ENCODE data around the gene KCNAB1. TPM values are rescaled to one million over a fixed set of nuclear protein-coding genes. Genes with fewer than 3 reads are reported as not detected.

The KCNAB1 gene
- total and polyA plus RNA-seq, 2 of the 8 experiments (the other 6 are each of a cell fraction or from before 2014, with no cell fraction given) = 0.51 to 2.3 TPM

DNA sequence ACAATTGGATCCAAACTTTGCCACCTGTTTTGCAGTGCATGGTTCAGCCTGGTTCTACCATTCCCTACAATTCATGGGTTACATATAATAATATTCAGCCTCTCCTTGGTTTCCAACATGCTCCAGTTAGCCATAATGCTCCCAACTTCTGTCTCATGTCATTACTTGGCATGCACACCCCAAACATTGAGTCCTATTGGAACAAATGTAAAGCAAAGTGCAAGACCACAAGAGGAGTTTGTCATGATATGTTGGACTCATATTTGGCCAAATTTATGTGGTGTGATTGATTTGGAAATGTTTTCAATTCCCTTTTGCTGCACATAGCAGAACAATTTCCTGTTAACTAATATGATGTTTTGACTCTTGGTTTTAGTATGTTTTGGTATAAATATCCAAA lies 50.2 kb downstream of the KCNAB1 start:
- Histone ChIP-seq H2BK20ac (ENCODE audit: low read length) (no peak overlapping the region), H3K4me2 (ENCODE audit: insufficient read depth in 1 of 2, low read depth in 2 of 2, low read length in 2 of 2) (no peak overlapping the region), H2BK15ac (ENCODE audit: low read length) (no peak overlapping the region), H3K56ac (replicated peaks; ENCODE audit: insufficient read length, low read depth, low read length) (no peak overlapping the region), H3K36me3 (ENCODE audit: control insufficient read depth in 2 of 4, insufficient read depth in 4 of 4, low read length in 3 of 4) (no peaks in the 10 kb centered on the region), H3K79me2 (ENCODE audit: control insufficient read depth in 1 of 2, insufficient read depth in 2 of 2, low read length in 2 of 2) (no peaks in the 10 kb centered on the region), H3K9ac (replicated peaks in 1 of 4; ENCODE audit: extremely low read depth in 1 of 4, low read depth in 3 of 4, low read length in 3 of 4) (no peak overlapping the region), H2AFZ (ENCODE audit: low read length) (no peak overlapping the region), H3K14ac (ENCODE audit: insufficient read length) (no peak overlapping the region), H4K20me1 (replicated peaks in 1 of 2; ENCODE audit: control insufficient read depth in 1 of 2, insufficient read depth in 2 of 2, low read length in 2 of 2) (no peaks in the 10 kb centered on the region), H4K8ac (ENCODE audit: extremely low read depth, insufficient read depth, low read length) (no peak overlapping the region), H3K23ac (ENCODE audit: insufficient read length) (no peak overlapping the region), H2AK5ac (ENCODE audit: low read depth, low read length) (no peak overlapping the region), H2BK120ac (replicated peaks; ENCODE audit: low read depth, low read length) (no peak overlapping the region), H3K27ac (ENCODE audit: low read depth, low read length) (no peak overlapping the region), H4K91ac (replicated peaks; ENCODE audit: insufficient read length, low read length) (no peak overlapping the region), H3K27me3 (replicated peaks in 1 of 4; ENCODE audit: control insufficient read depth in 3 of 4, extremely low read depth in 1 of 4, insufficient read depth in 3 of 4, low read length in 3 of 4) (no peaks in the 10 kb centered on the region), H3K9me3 (ENCODE audit: insufficient read depth in 2 of 2, low read depth in 1 of 2, low read length in 1 of 2) (no peaks in the 10 kb centered on the region), H3K4me3 (ENCODE audit: extremely low read depth in 1 of 4, insufficient read depth in 2 of 4, low read depth in 3 of 4, low read length in 4 of 4) (no peak overlapping the region), H3K4ac (replicated peaks; ENCODE audit: insufficient read length, low read depth, low read length) (no peak overlapping the region), H2BK5ac (ENCODE audit: low read depth, low read length) (no peak overlapping the region), H2BK12ac (ENCODE audit: low read depth, low read length) (no peak overlapping the region), H3K4me1 (replicated peaks in 1 of 4; ENCODE audit: control insufficient read depth in 3 of 4, insufficient read depth in 4 of 4, low read length in 3 of 4) (no peaks in the 10 kb centered on the region), H4K5ac (ENCODE audit: insufficient read length, low read depth, low read length) (no peak overlapping the region), H3K23me2 (ENCODE audit: low read depth, low read length) (no peaks in the 10 kb centered on the region), H3K18ac (ENCODE audit: extremely low read depth, low read length) (no peak overlapping the region), H3K79me1 (ENCODE audit: low read depth, low read length) (no peaks in the 10 kb centered on the region)
- ChIA-PET CTCF (ENCODE audit: partially characterized antibody) (interaction anchor here (1.8 to 3.3 kb wide), 2 partner anchors 18 to 212 kb away, joined by 5 to 14 read pairs; no protein-coding TSS in a partner anchor), POLR2A (ENCODE audit: partially characterized antibody) (no interaction called here)
- no peak for DNase-seq (ENCODE audit: low read depth in 1 of 2, low spot score in 2 of 2)
- FAIRE-seq = no peak
- TF ChIP-seq MAFK (IDR thresholded peaks at IDR 0.05; ENCODE audit: low read depth, low read length) (no peak), SAP30 (IDR thresholded peaks at IDR 0.05; ENCODE audit: insufficient read depth, insufficient replicate concordance, low read length) (no peak), BACH1 (IDR thresholded peaks at IDR 0.05; ENCODE audit: low read length) (no peak), POLR2AphosphoS5 (IDR thresholded peaks at IDR 0.05; ENCODE audit: low read depth, low read length) (no peak), HDAC6 (IDR thresholded peaks at IDR 0.05; ENCODE audit: low read depth, low read length) (no peak), ZNF274 (IDR thresholded peaks at IDR 0.05; ENCODE audit: borderline replicate concordance, extremely low read depth, low read length) (no peak)

All from H1 (cell line).